ENCODE results near the gene IL6ST. TPM values are rescaled to one million over a fixed set of nuclear protein-coding genes. Genes with fewer than 3 reads are reported as not detected.

IL6ST gene
- total and polyA plus RNA-seq, 4 donors: 51.3 to 438 (median 109) TPM

- no peak for TF ChIP-seq GABPA (IDR thresholded peaks at IDR 0.05 in 1 of 2, conservative IDR thresholded peaks at IDR 0.05 in 1 of 2)
- no peak for TF ChIP-seq ATF3 (IDR thresholded peaks at IDR 0.05)
- TF ChIP-seq TAF1 (conservative IDR thresholded peaks at IDR 0.05): no peak
Observed at GRCh38 chr5:55925712-55926111, 69.1 kb downstream of the IL6ST start (continued).

GRCh38 chr5:55925181-55925580 lies 69.6 kb downstream of the IL6ST start:
- TF ChIP-seq ATF3 (IDR thresholded peaks at IDR 0.05): no peak
- no peak for TF ChIP-seq FOXA2 (IDR thresholded peaks at IDR 0.05)
- no peak for TF ChIP-seq MAX (IDR thresholded peaks at IDR 0.05)
- TF ChIP-seq RAD21 (IDR thresholded peaks at IDR 0.05): no peak
- TF ChIP-seq NR2F2 (IDR thresholded peaks at IDR 0.05): no peak
- no peak for TF ChIP-seq JUND (IDR thresholded peaks at IDR 0.05)
- no peak for TF ChIP-seq HNF4A (conservative IDR thresholded peaks at IDR 0.05)
- no peak for TF ChIP-seq TAF1 (conservative IDR thresholded peaks at IDR 0.05)
- 96% methylated on average over 3 of the region's 3 CpGs for WGBS

GRCh38 chr5:55924744-55925143 lies 70.0 kb downstream of the IL6ST start:
- no peak for DNase-seq (ENCODE audit: low spot score)
- Histone ChIP-seq H3K9ac (ENCODE audit: low read depth in 1 of 2, low read length in 2 of 2) (no peak overlapping the region), H3K27ac (ENCODE audit: low read depth in 1 of 2, low read length in 2 of 2) (no peak overlapping the region), H3K36me3 (ENCODE audit: control insufficient read depth in 4 of 4, insufficient read depth in 3 of 4, low read depth in 1 of 4, low read length in 3 of 4) (no peaks in the 10 kb centered on the region), H3K4me1 (ENCODE audit: control insufficient read depth in 4 of 4, insufficient read depth in 4 of 4, low read length in 3 of 4) (peaks cover 0 to 3% (median 0%) of the 10 kb centered on the region in 4 donors), H3K9me3 (ENCODE audit: control insufficient read depth in 4 of 4, low read length in 3 of 4) (no peaks in the 10 kb centered on the region), H3K4me3 (ENCODE audit: low read depth in 1 of 3, low read length in 3 of 3) (no peak overlapping the region), H3K27me3 (ENCODE audit: control insufficient read depth in 4 of 4, insufficient read depth in 4 of 4, low read length in 3 of 4) (no peaks in the 10 kb centered on the region)
- TF ChIP-seq FOXA2 (IDR thresholded peaks at IDR 0.05) (no peak), ATF3 (IDR thresholded peaks at IDR 0.05) (no peak), NR2F2 (IDR thresholded peaks at IDR 0.05) (no peak), GABPA (IDR thresholded peaks at IDR 0.05 in 1 of 2, conservative IDR thresholded peaks at IDR 0.05 in 1 of 2) (no peak), FOXA1 (IDR thresholded peaks at IDR 0.05) (no peak), HNF4G (IDR thresholded peaks at IDR 0.05) (no peak), RAD21 (IDR thresholded peaks at IDR 0.05) (no peak), SP1 (IDR thresholded peaks at IDR 0.05) (no peak), JUND (IDR thresholded peaks at IDR 0.05) (no peak), HNF4A (conservative IDR thresholded peaks at IDR 0.05) (no peak), RXRA (IDR thresholded peaks at IDR 0.05) (no peak), YY1 (IDR thresholded peaks at IDR 0.05) (no peak), CTCF (IDR thresholded peaks at IDR 0.05; ENCODE audit: low read depth, low read length, missing input control) (no peak), ZBTB33 (IDR thresholded peaks at IDR 0.05) (no peak)
- 86% methylated on average over 11 of the region's 11 CpGs for WGBS

More at GRCh38 chr5:55925181-55925580, 69.6 kb downstream of the IL6ST start:
- no peaks in the 10 kb centered on the region for H3K27me3 ChIP-seq (ENCODE audit: control insufficient read depth in 4 of 4, insufficient read depth in 4 of 4, low read length in 3 of 4)
- H3K9me3 ChIP-seq (ENCODE audit: control insufficient read depth in 4 of 4, low read length in 3 of 4): no peaks in the 10 kb centered on the region
- H3K27ac ChIP-seq (ENCODE audit: low read depth in 1 of 2, low read length in 2 of 2): no peak overlapping the region
- no peak overlapping the region for H3K9ac ChIP-seq (ENCODE audit: low read depth in 1 of 2, low read length in 2 of 2)
- peaks cover 0 to 3% (median 0%) of the 10 kb centered on the region in 4 donors for H3K4me1 ChIP-seq (ENCODE audit: control insufficient read depth in 4 of 4, insufficient read depth in 4 of 4, low read length in 3 of 4)
- no peak for DNase-seq (ENCODE audit: low spot score)
- H3K4me3 ChIP-seq (ENCODE audit: low read depth in 1 of 3, low read length in 3 of 3): no peak overlapping the region
- H3K36me3 ChIP-seq (ENCODE audit: control insufficient read depth in 4 of 4, insufficient read depth in 3 of 4, low read depth in 1 of 4, low read length in 3 of 4): no peaks in the 10 kb centered on the region

All from liver (tissue), 9 donors.